Neural cell (in vitro differentiated cells): ENCODE results near the gene NET1. TPM values are rescaled to one million over a fixed set of nuclear protein-coding genes. Genes with fewer than 3 reads are reported as not detected.
A peak's percentile ranks its signal among the peaks of the same experiment; 100 is the strongest.

Source experiments
- H2AFZ ChIP-seq: fragments of 200-600, 300-800 bp; sonication (generic), shearing (Covaris generic); 2 replicates; pipeline ENCODE4 v1.6.0; 2014; ENCODE audit warnings: low read depth, mild to moderate bottlenecking, antibody characterized with exemption, low read length, moderate library complexity
- H3F3A ChIP-seq: fragments of 200-600 bp; shearing (Covaris generic); 2 replicates; pipeline ENCODE4 v1.6.1; 2016; ENCODE audit warnings: mild to moderate bottlenecking, moderate library complexity, mixed read lengths, antibody characterized with exemption, low read length; ENCODE audit not compliant: insufficient read depth, poor library complexity, severe bottlenecking
- H3K27ac ChIP-seq: fragments of 200-600, 300-800 bp; sonication (generic), shearing (Covaris generic); 2 replicates; pipeline ENCODE4 v1.5.1; 2014; ENCODE audit warnings: mild to moderate bottlenecking, low read length, moderate library complexity
- H3K27me3 ChIP-seq: fragments of 300-800, 200-600 bp; sonication (generic), shearing (Covaris generic); 2 replicates; pipeline ENCODE4 v1.6.0; 2014; ENCODE audit warnings: mild to moderate bottlenecking, low read depth, low read length, moderate library complexity; ENCODE audit not compliant: insufficient read depth
- H3K36me3 ChIP-seq: fragments of 300-800, 200-600 bp; sonication (generic), shearing (Covaris generic); 2 replicates; pipeline ENCODE4 v1.5.1; 2014; ENCODE audit warnings: mild to moderate bottlenecking, antibody characterized with exemption, low read length, moderate library complexity; ENCODE audit not compliant: insufficient read depth
- H3K4me2 ChIP-seq: fragments of 300-800, 200-600 bp; sonication (generic), shearing (Covaris generic); 2 replicates; pipeline ENCODE4 v1.6.0; 2014; ENCODE audit warnings: mild to moderate bottlenecking, low read length
- H3K4me3 ChIP-seq: fragments of 300-800, 200-600 bp; sonication (generic), shearing (Covaris generic); 2 replicates; pipeline ENCODE4 v1.5.1; 2014; ENCODE audit warnings: mild to moderate bottlenecking, low read length, moderate library complexity
- H3K79me2 ChIP-seq: fragments of 200-600 bp; shearing (Covaris generic); replicated peaks from 2 replicates; pipeline ENCODE4 v1.6.0; 2014; ENCODE audit warnings: mild to moderate bottlenecking, low read length, moderate library complexity; ENCODE audit not compliant: insufficient read depth
- H3K9ac ChIP-seq: fragments of 300-800, 200-600 bp; sonication (generic), shearing (Covaris generic); 2 replicates; pipeline ENCODE4 v1.6.1; 2016; ENCODE audit warnings: mild to moderate bottlenecking, low read length, mixed read lengths
- H3K9me2 ChIP-seq: fragments of 200-600 bp; shearing (Covaris generic); 2 replicates; pipeline ENCODE4 v1.6.1; 2016; ENCODE audit warnings: mild to moderate bottlenecking, low read length, mixed read lengths; ENCODE audit not compliant: insufficient read depth
- H3K9me3 ChIP-seq: fragments of 200-600, 300-800 bp; sonication (generic), shearing (Covaris generic); 2 replicates; pipeline ENCODE4 v1.6.1; 2016; ENCODE audit warnings: mild to moderate bottlenecking, mixed run types, low read length, moderate library complexity, mixed read lengths
- H4K20me1 ChIP-seq: fragments of 200-600 bp; shearing (Covaris generic); 2 replicates; pipeline ENCODE4 v1.6.1; 2016; ENCODE audit warnings: mild to moderate bottlenecking, mixed run types; ENCODE audit not compliant: insufficient read depth
- CTCF ChIP-seq: fragments of 450-650 bp; IDR thresholded peaks from 2 replicates; pipeline ENCODE4 v1.5.1; 2014; ENCODE audit warnings: antibody characterized with exemption, mild to moderate bottlenecking, moderate library complexity; ENCODE audit not compliant: poor library complexity, severe bottlenecking
- EP300 ChIP-seq: fragments of 450-650 bp; conservative IDR thresholded peaks from 2 replicates; pipeline ENCODE4 v1.6.1; 2014; ENCODE audit warnings: antibody characterized with exemption, mild to moderate bottlenecking, moderate library complexity; ENCODE audit not compliant: poor library complexity, severe bottlenecking
- EZH2 ChIP-seq: fragments of 200-600, 300-800 bp; shearing (Covaris generic), sonication (generic); IDR thresholded peaks from 2 replicates; pipeline ENCODE4 v1.6.1; 2014; ENCODE audit warnings: antibody characterized with exemption, low read length, borderline replicate concordance, mild to moderate bottlenecking; ENCODE audit not compliant: insufficient read depth, poor library complexity, severe bottlenecking
- MXI1 ChIP-seq: fragments of 450-650 bp; conservative IDR thresholded peaks from 2 replicates; pipeline ENCODE4 v1.6.1; 2014; ENCODE audit warnings: antibody characterized with exemption, mild to moderate bottlenecking; ENCODE audit not compliant: poor library complexity, severe bottlenecking
- POLR2AphosphoS5 ChIP-seq: IDR thresholded peaks from 2 replicates; pipeline ENCODE4 v1.6.1; 2012
- RAD21 ChIP-seq: fragments of 450-650 bp; conservative IDR thresholded peaks from 2 replicates; pipeline ENCODE4 v1.6.1; 2014; ENCODE audit warnings: antibody characterized with exemption, mild to moderate bottlenecking, moderate library complexity
- REST ChIP-seq: IDR thresholded peaks from 2 replicates; pipeline ENCODE4 v1.6.1; 2012; ENCODE audit warnings: borderline replicate concordance
- SMC3 ChIP-seq: fragments of 450-650 bp; conservative IDR thresholded peaks from 2 replicates; pipeline ENCODE4 v1.6.1; 2014; ENCODE audit warnings: antibody characterized with exemption, mild to moderate bottlenecking, moderate library complexity; ENCODE audit not compliant: poor library complexity
- TAF1 ChIP-seq: IDR thresholded peaks from 2 replicates; pipeline ENCODE4 v1.6.1; 2012; ENCODE audit warnings: low read depth
- polyA plus RNA-seq: library from polyadenylated mRNA; depleted of rRNA; stranded (reverse); fragments of >200 nt; gene quantifications from 2 replicates; pipeline ENCODE4 v1.2.3, GENCODE V29; 2014

Gene NET1
- polyA plus RNA-seq, 1 donor from 2014 or later = 8.0 TPM

GRCh38 chr10:5442065-5442989, 30.0 kb downstream of the NET1 start:
- no peak overlapping the region for H3K4me2 ChIP-seq
- no peak overlapping the region for H2AFZ ChIP-seq
- no peak overlapping the region for H3K27ac ChIP-seq
- H3K27me3 ChIP-seq = no peaks in the 10 kb centered on the region
- no peak overlapping the region for H3K4me3 ChIP-seq
- H3K36me3 ChIP-seq = no peaks in the 10 kb centered on the region
- no peaks in the 10 kb centered on the region for H3K79me2 ChIP-seq
- no peaks in the 10 kb centered on the region for H3K9me3 ChIP-seq
- no peaks in the 10 kb centered on the region for H3F3A ChIP-seq
- TF ChIP-seq RAD21 (peak; percentile 84), MXI1 (no peak), EZH2 (no peak), CTCF (peak; percentile 83), SMC3 (peak; percentile 78)
- H3K9me2 ChIP-seq = no peaks in the 10 kb centered on the region
- H3K9ac ChIP-seq = no peak overlapping the region
- no peaks in the 10 kb centered on the region for H4K20me1 ChIP-seq

GRCh38 chr10:5442990-5443370, 30.6 kb downstream of the NET1 start:
- H3K9me3 ChIP-seq = no peaks in the 10 kb centered on the region
- no peaks in the 10 kb centered on the region for H3K9me2 ChIP-seq
- H3K4me2 ChIP-seq = no peak overlapping the region
- no peaks in the 10 kb centered on the region for H4K20me1 ChIP-seq
- no peaks in the 10 kb centered on the region for H3K36me3 ChIP-seq
- no peak overlapping the region for H2AFZ ChIP-seq
- no peak overlapping the region for H3K4me3 ChIP-seq
- H3K79me2 ChIP-seq = no peaks in the 10 kb centered on the region
- H3K9ac ChIP-seq = no peak overlapping the region
- H3K27me3 ChIP-seq = no peaks in the 10 kb centered on the region
- no peak overlapping the region for H3K27ac ChIP-seq
- no peaks in the 10 kb centered on the region for H3F3A ChIP-seq
- TF ChIP-seq POLR2AphosphoS5 (no peak), EZH2 (no peak), EP300 (no peak), RAD21 (no peak), REST (no peak), TAF1 (no peak), SMC3 (no peak), MXI1 (no peak), CTCF (no peak)
